Pancreas (tissue), 10 donors: ENCODE results near the gene WHAMM. TPM values are rescaled to one million over a fixed set of nuclear protein-coding genes. Genes with fewer than 3 reads are reported as not detected.

ENCODE experiments used
- ATAC-seq, 4 donors: fragments of 200-7000 bp; cut with Tn5 transposase; one replicate each; pipeline versions ENCODE4 v1.8.0 to v1.9.1; 2020; ENCODE audit warnings: mild to moderate bottlenecking in 4 of 4, moderate library complexity in 4 of 4
- DNase-seq, 6 donors: peaks; one replicate each; pipeline ENCODE4 v3.0.0-alpha.2; 2020
- FAIRE-seq: peaks from 2 replicates; lab custom pipeline; 2012; peaks lifted over from hg19 to GRCh38; lab: Jason Lieb, UNC
- H3K27ac ChIP-seq, 4 donors: fragments of 200-600 bp; sonication (generic); 1 replicate in 3 of 4; 2 replicates in 1 of 4; pipeline versions ENCODE4 v1.5.0 to v1.8.0; 2020
- H3K27me3 ChIP-seq, 4 donors: fragments of 200-600 bp; one replicate each; pipeline ENCODE4 v1.8.0; 2021
- H3K36me3 ChIP-seq, 3 donors: fragments of 200-600 bp; sonication (generic) in 1 of 3; one replicate each; pipeline versions ENCODE4 v1.5.0 to v1.8.0; 2020 to 2021
- H3K4me1 ChIP-seq, 3 donors: fragments of 200-600 bp; one replicate each; pipeline ENCODE4 v1.8.0; 2021
- H3K4me3 ChIP-seq, 4 donors: fragments of 200-600 bp; sonication (generic) in 2 of 4; one replicate each; pipeline versions ENCODE4 v1.5.0 to v1.8.0; 2020 to 2021
- H3K9me3 ChIP-seq, 4 donors: fragments of 200-600 bp; one replicate each; pipeline ENCODE4 v1.8.0; 2021
- CTCF ChIP-seq, 4 donors: fragments of 200-600 bp; sonication (generic) in 3 of 4; IDR thresholded peaks; one replicate each; pipeline versions ENCODE4 v1.5.0 to v1.8.0; 2021; ENCODE audit warnings: antibody characterized with exemption in 4 of 4
- WGBS, 2 donors: extraction: QIAGEN DNeasy Blood & Tissue Kit; methylation state at CpG; one replicate each; pipeline ENCODE4 v1.1.7; 2013; 5-methylcytosine and 5-hydroxymethylcytosine counted together
- intact Hi-C, 3 donors: fragments of 100-400 bp; cut with DNase I; formaldehyde crosslinking; loops; one replicate each; pipeline versions ENCODE4 v1.11.1 to v1.14.2; 2022
- polyA plus RNA-seq, 2 donors: library from polyadenylated mRNA; stranded (reverse); fragments of 200-250 nt; gene quantifications; one replicate each; pipeline ENCODE4 v1.2.3, GENCODE V29; 2013
- total RNA-seq, 6 donors: library from RNA; stranded (reverse); fragmentation: NEBNext Ultra II Directional in 4 of 6; extraction: Animal tissue kit (Norgen Biotek cat#: 25700) in 4 of 6; gene quantifications; one replicate each; pipeline versions ENCODE4 v1.2.1 to v1.2.4, GENCODE V29; 2021 to 2023
- donor health status: healthy with polysubstance abuse.
- donor health status: DM: no; HTN: no; CAD: no; lungs with moderate emphysema.
- donor health status: DM: no; HTN: no; CAD: no.
- donor health status: control.
- donor health status: control.
- donor health status: Bipolar disorder and iron deficiency.
- donor health status: DM: yes; HTN: yes; CAD: no.
- donor health status: DM: no; HTN: no; CAD: no.
- donor health status: DM: no; HTN: no; CAD: no.
- donor health status: DM: yes; HTN: yes; CAD: no.

The WHAMM gene
- total and polyA plus RNA-seq, 8 donors, result 3.7 to 6.1 (median 4.4) TPM

GRCh38 chr15:82829234-82829633, 19.8 kb downstream of the WHAMM start:
- DNase-seq (no peak), ATAC-seq (peak in 1 of 4 donors; percentile 3), FAIRE-seq (no peak)
- no peak for TF ChIP-seq CTCF (IDR thresholded peaks at IDR 0.05)
- Histone ChIP-seq H3K27ac (no peak overlapping the region), H3K4me1 (peaks cover 7 to 27% (median 9%) of the 10 kb centered on the region in 3 donors), H3K9me3 (no peaks in the 10 kb centered on the region), H3K27me3 (no peaks in the 10 kb centered on the region), H3K4me3 (no peak overlapping the region), H3K36me3 (peaks cover 4 to 64% (median 22%) of the 10 kb centered on the region in 3 donors)
- 89 to 94% methylated on average over 4 of the region's 4 CpGs for WGBS, 2 donors
- intact Hi-C loops, result no loop called here

GRCh38 chr15:82830427-82831173, 21.2 kb downstream of the WHAMM start:
- intact Hi-C loops, result no loop called here
- DNase-seq (no peak), ATAC-seq (no peak), FAIRE-seq (no peak)
- Histone ChIP-seq H3K4me3 (no peak overlapping the region), H3K4me1 (peaks cover 7 to 27% (median 9%) of the 10 kb centered on the region in 3 donors), H3K36me3 (peaks cover 6 to 65% (median 29%) of the 10 kb centered on the region in 3 donors), H3K27ac (no peak overlapping the region), H3K9me3 (no peaks in the 10 kb centered on the region), H3K27me3 (no peaks in the 10 kb centered on the region)
- no peak for TF ChIP-seq CTCF (IDR thresholded peaks at IDR 0.05)
- 74 to 77% methylated on average over 18 of the region's 18 CpGs for WGBS, 2 donors

- FAIRE-seq (no peak), DNase-seq (no peak), ATAC-seq (no peak)
- intact Hi-C loops, result no loop called here
- H3K4me1 ChIP-seq, result peaks cover 7 to 27% (median 9%) of the 10 kb centered on the region in 3 donors
- peak overlapping the region in 2 of 4 donors; percentile 22 to 36 for H3K27ac ChIP-seq
- peaks cover 6 to 69% (median 33%) of the 10 kb centered on the region in 3 donors for H3K36me3 ChIP-seq
- H3K4me3 ChIP-seq, result no peak overlapping the region
- WGBS, 2 donors, result 83 to 86% methylated on average over 5 of the region's 5 CpGs
- no peak for TF ChIP-seq CTCF (IDR thresholded peaks at IDR 0.05)
- no peaks in the 10 kb centered on the region for H3K27me3 ChIP-seq
- H3K9me3 ChIP-seq, result no peaks in the 10 kb centered on the region
Observed at GRCh38 chr15:82831894-82832600, 22.6 kb downstream of the WHAMM start.

- FAIRE-seq, result no peak
- peaks cover 6 to 73% (median 33%) of the 10 kb centered on the region in 3 donors for H3K36me3 ChIP-seq
Observed at GRCh38 chr15:82832601-82833361, 23.4 kb downstream of the WHAMM start.

More at GRCh38 chr15:82832601-82833361, 23.4 kb downstream of the WHAMM start:
- TF ChIP-seq CTCF (IDR thresholded peaks at IDR 0.05), result no peak
- Histone ChIP-seq H3K27ac (peak overlapping the region in 2 of 4 donors; percentile 22 to 36), H3K27me3 (no peaks in the 10 kb centered on the region), H3K4me3 (no peak overlapping the region), H3K4me1 (peaks cover 4 to 23% (median 8%) of the 10 kb centered on the region in 3 donors), H3K9me3 (no peaks in the 10 kb centered on the region)
- intact Hi-C loops, result no loop called here
- ATAC-seq (peak; percentile 19 to 66 (median 36)), DNase-seq (no peak)
- WGBS, 2 donors, result 52 to 56% methylated on average over 13 of the region's 13 CpGs
